AG09309 (cell line): ENCODE measurements around the gene PRKAR1B.

ENCODE experiments used
- DNase-seq: peaks from one replicate; pipeline ENCODE4 v3.0.0-alpha.2; 2010; ENCODE audit warnings: low read depth
- H3K4me3 ChIP-seq: 2 replicates; pipeline ENCODE4 v1.5.1; 2011; ENCODE audit warnings: mild to moderate bottlenecking, low read depth, low read length, moderate library complexity; ENCODE audit not compliant: control insufficient read depth
- CTCF ChIP-seq: IDR thresholded peaks from 2 replicates; pipeline ENCODE4 v1.5.1; 2011; ENCODE audit warnings: mild to moderate bottlenecking, low read depth, low read length, inconsistent platforms; ENCODE audit not compliant: insufficient read depth, control insufficient read depth; ENCODE audit errors: missing control alignments

Gene PRKAR1B

DNA sequence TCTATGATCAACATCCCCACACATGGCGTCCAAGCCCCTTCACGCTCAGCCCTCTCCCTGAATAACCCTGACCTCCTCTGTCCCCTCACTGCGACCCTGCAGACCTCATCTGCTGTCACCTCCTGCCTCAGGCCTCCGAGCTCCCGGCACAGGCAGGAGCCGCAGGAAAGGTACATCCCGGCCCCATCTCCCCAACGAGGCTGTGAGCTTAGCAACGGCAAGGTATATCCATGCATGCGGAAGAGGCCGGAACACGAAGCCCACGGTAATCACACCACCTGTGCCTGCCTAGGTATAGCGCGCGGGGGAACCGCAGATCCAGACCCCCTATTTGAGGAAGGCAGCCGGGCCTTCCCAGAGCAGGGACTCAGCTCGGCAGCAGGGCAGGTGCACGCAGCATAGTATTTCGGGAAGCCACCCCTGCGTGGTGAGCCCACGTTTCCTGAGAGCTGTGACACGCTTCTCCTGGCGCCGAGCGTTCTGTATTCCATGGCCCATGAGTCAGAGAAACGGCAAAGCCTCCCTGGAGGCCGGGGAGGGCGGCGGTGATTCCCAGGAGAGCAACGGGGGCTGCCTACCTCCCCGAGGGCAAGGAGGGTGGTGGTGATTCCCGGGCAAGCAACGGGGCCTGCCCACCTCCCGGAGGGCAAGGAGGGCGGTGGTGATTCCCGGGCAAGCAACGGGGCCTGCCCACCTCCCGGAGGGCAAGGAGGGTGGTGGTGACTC lies 50.7 kb downstream of the PRKAR1B start:
- no peak overlapping the region for H3K4me3 ChIP-seq
- no peak for DNase-seq
- no peak for TF ChIP-seq CTCF

DNA sequence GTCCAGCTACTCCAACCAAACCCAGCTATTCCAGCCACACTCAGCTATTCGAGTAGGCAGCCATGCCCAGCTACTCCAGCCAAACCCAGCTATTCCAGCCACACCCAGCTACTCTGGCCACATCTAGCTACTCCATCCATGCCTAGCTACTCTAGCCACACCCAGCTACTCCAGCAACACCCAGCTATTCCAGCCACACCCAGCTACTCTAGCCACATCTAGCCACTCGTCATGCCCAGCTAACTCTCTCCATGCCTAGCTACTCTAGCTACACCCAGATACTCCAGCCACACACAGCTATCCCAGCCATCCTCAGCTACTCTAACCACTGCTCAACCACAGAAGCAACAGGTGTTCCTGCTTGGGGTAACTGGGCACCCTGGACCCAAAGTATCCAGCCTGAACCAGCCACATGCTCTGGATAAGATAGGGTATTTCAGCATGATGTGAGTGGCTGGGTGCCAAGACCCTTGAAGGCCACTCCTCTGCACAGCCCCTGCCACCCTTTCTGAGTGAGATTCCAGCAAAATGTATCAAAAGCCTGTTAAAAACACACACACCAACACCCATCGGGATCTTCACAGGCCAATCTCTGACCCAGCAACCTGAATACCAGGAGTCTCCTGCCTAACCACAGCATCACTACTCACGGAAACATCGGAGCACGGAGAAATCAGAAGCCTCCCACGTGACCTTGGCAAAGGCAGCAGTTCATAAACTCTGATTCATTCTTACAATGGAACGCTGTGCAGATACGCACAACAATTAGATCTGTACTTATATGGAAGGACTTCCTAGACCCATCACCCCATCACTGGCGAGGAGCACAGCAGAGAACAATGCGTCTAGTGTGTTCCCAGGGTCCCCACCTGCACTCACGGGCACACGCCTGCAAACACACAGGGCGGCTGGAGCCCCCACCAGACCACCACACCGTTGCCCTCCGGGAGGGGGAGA lies 52.3 kb downstream of the PRKAR1B start:
- no peak overlapping the region for H3K4me3 ChIP-seq
- TF ChIP-seq CTCF = no peak
- no peak for DNase-seq

DNA sequence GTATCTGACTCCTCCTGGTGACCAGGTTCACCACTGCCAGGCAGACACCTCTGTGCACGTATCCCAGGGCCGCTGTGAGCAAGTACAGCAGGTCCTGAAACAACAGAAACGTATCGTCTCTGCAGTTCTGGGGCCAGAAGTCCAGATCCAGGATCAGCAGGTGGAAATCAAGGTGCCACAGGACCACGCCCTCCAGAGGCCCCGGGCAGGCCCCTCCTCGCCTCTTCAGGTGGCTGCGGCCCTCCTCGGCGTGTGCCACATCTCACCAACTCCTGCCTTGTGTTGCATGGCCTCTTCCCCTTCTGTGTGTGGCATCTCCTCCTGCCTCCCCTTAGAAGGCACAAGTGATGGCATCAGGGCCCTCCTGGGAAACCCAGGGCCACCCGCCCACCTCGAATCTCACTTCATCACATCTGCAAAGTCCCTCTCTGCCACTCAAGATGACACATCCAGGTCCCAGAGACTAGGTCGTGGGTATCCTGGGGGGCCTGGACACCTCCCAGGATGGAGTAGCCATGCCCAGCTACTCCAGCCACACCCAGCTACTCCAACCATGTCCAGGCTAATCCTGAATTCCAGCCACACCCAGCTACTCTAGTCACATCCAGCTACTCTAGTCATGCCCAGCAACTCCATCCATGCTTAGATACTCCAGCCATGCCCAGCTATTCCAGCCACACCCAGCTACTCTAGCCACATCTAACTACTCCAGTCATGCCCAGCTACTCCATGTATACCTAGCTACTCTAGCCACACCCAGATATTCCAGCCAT lies 53.2 kb downstream of the PRKAR1B start:
- H3K4me3 ChIP-seq = no peak overlapping the region
- no peak for TF ChIP-seq CTCF
- DNase-seq = no peak

GRCh38 chr7:672891-673290 lies 54.2 kb downstream of the PRKAR1B start:
- TF ChIP-seq CTCF = no peak
- no peak overlapping the region for H3K4me3 ChIP-seq
- DNase-seq = no peak

GRCh38 chr7:671415-672042 lies 55.6 kb downstream of the PRKAR1B start:
- H3K4me3 ChIP-seq = no peak overlapping the region
- no peak for DNase-seq
- no peak for TF ChIP-seq CTCF
